IPS-18a (cell line): ENCODE results near the gene SORCS2.

Source experiments
- H3K27ac ChIP-seq: one replicate; pipeline ENCODE4 v1.5.1; 2013; ENCODE audit warnings: low read length
- H3K27me3 ChIP-seq: one replicate; pipeline ENCODE4 v1.6.1; 2013; ENCODE audit warnings: mild to moderate bottlenecking, low read length; ENCODE audit not compliant: control insufficient read depth, insufficient read depth
- H3K36me3 ChIP-seq: one replicate; pipeline ENCODE4 v1.6.1; 2013; ENCODE audit warnings: low read depth, low read length; ENCODE audit not compliant: control insufficient read depth
- H3K4me1 ChIP-seq: one replicate; pipeline ENCODE4 v1.6.1; 2013; ENCODE audit warnings: low read depth, low read length; ENCODE audit not compliant: control insufficient read depth
- H3K4me3 ChIP-seq: one replicate; pipeline ENCODE4 v1.5.1; 2013; ENCODE audit warnings: low read length
- H3K9ac ChIP-seq: one replicate; pipeline ENCODE4 v1.6.1; 2013; ENCODE audit warnings: mild to moderate bottlenecking, low read length, moderate library complexity
- H3K9me3 ChIP-seq: one replicate; pipeline ENCODE4 v1.6.1; 2013; ENCODE audit warnings: low read depth, low read length; ENCODE audit not compliant: control insufficient read depth

The SORCS2 gene

GRCh38 chr4:7328913-7329638 is 136.7 kb downstream of the SORCS2 start:
- Histone ChIP-seq H3K27ac (no peak overlapping the region), H3K36me3 (no peaks in the 10 kb centered on the region), H3K9me3 (no peaks in the 10 kb centered on the region), H3K4me3 (no peak overlapping the region), H3K4me1 (no peaks in the 10 kb centered on the region), H3K27me3 (no peaks in the 10 kb centered on the region), H3K9ac (no peak overlapping the region)

GRCh38 chr4:7330031-7330596 is 137.8 kb downstream of the SORCS2 start:
- H3K4me3 ChIP-seq = no peak overlapping the region
- H3K36me3 ChIP-seq = no peaks in the 10 kb centered on the region
- H3K9ac ChIP-seq = no peak overlapping the region
- H3K27me3 ChIP-seq = no peaks in the 10 kb centered on the region
- H3K4me1 ChIP-seq = no peaks in the 10 kb centered on the region
- H3K9me3 ChIP-seq = no peaks in the 10 kb centered on the region
- H3K27ac ChIP-seq = no peak overlapping the region

GRCh38 chr4:7330811-7331681 is 138.7 kb downstream of the SORCS2 start:
- Histone ChIP-seq H3K27ac (no peak overlapping the region), H3K9me3 (no peaks in the 10 kb centered on the region), H3K36me3 (no peaks in the 10 kb centered on the region), H3K4me3 (no peak overlapping the region), H3K4me1 (no peaks in the 10 kb centered on the region), H3K27me3 (no peaks in the 10 kb centered on the region), H3K9ac (no peak overlapping the region)

GRCh38 chr4:7331682-7332000 is 139.3 kb downstream of the SORCS2 start:
- H3K4me1 ChIP-seq = no peaks in the 10 kb centered on the region
- no peak overlapping the region for H3K9ac ChIP-seq
- H3K9me3 ChIP-seq = no peaks in the 10 kb centered on the region
- H3K36me3 ChIP-seq = no peaks in the 10 kb centered on the region
- H3K27me3 ChIP-seq = no peaks in the 10 kb centered on the region
- H3K27ac ChIP-seq = no peak overlapping the region
- H3K4me3 ChIP-seq = no peak overlapping the region

GRCh38 chr4:7332216-7333023 is 140.1 kb downstream of the SORCS2 start:
- no peaks in the 10 kb centered on the region for H3K9me3 ChIP-seq
- H3K36me3 ChIP-seq = no peaks in the 10 kb centered on the region
- no peaks in the 10 kb centered on the region for H3K4me1 ChIP-seq
- no peak overlapping the region for H3K4me3 ChIP-seq
- no peak overlapping the region for H3K9ac ChIP-seq
- H3K27ac ChIP-seq = no peak overlapping the region
- no peaks in the 10 kb centered on the region for H3K27me3 ChIP-seq

- Histone ChIP-seq H3K36me3 (no peaks in the 10 kb centered on the region), H3K27ac (no peak overlapping the region)
These were observed 140.9 kb downstream of the SORCS2 start for GRCh38 chr4:7333024-7333780.

GRCh38 chr4:7333801-7334421 is 141.6 kb downstream of the SORCS2 start:
- no peaks in the 10 kb centered on the region for H3K27me3 ChIP-seq
- no peak overlapping the region for H3K9ac ChIP-seq
- H3K36me3 ChIP-seq = no peaks in the 10 kb centered on the region
- H3K9me3 ChIP-seq = no peaks in the 10 kb centered on the region
- no peak overlapping the region for H3K4me3 ChIP-seq
- no peak overlapping the region for H3K27ac ChIP-seq
- no peaks in the 10 kb centered on the region for H3K4me1 ChIP-seq

More at GRCh38 chr4:7333024-7333780, 140.9 kb downstream of the SORCS2 start:
- H3K9me3 ChIP-seq = no peaks in the 10 kb centered on the region
- H3K4me3 ChIP-seq = no peak overlapping the region
- no peak overlapping the region for H3K9ac ChIP-seq
- H3K4me1 ChIP-seq = no peaks in the 10 kb centered on the region
- no peaks in the 10 kb centered on the region for H3K27me3 ChIP-seq

- Histone ChIP-seq H3K27ac (no peak overlapping the region), H3K27me3 (no peaks in the 10 kb centered on the region), H3K4me1 (no peaks in the 10 kb centered on the region), H3K9me3 (no peaks in the 10 kb centered on the region), H3K9ac (no peak overlapping the region), H3K4me3 (no peak overlapping the region), H3K36me3 (no peaks in the 10 kb centered on the region)
These were observed 142.4 kb downstream of the SORCS2 start for GRCh38 chr4:7334521-7335275.

- Histone ChIP-seq H3K36me3 (no peaks in the 10 kb centered on the region), H3K4me3 (no peak overlapping the region), H3K27ac (no peak overlapping the region), H3K4me1 (no peaks in the 10 kb centered on the region), H3K9ac (no peak overlapping the region), H3K9me3 (no peaks in the 10 kb centered on the region), H3K27me3 (no peaks in the 10 kb centered on the region)
These were observed 143.2 kb downstream of the SORCS2 start for GRCh38 chr4:7335344-7336066.
